IMR-90 (cell line): ENCODE data around the gene TM4SF4. TPM values are rescaled to one million over a fixed set of nuclear protein-coding genes. Genes with fewer than 3 reads are reported as not detected.
A peak's percentile ranks its signal among the peaks of the same experiment; 100 is the strongest.

Experiments used
- ATAC-seq: fragments of 200-7000 bp; cut with Tn5 transposase; 2 replicates; pipeline ENCODE4 v1.9.1; 2020; ENCODE audit warnings: low read depth, mild to moderate bottlenecking, moderate library complexity
- BruUV-seq: library from RNA; stranded (reverse); fragments of 400-500 nt; replicated peaks from 2 replicates; lab custom pipeline; 2021; lab: Mats Ljungman, UMichigan
- CTCF ChIA-PET: fragments of 300-600 bp; formaldehyde crosslinking; extraction: SDS; loops from one replicate; lab custom pipeline; 2021; ENCODE audit warnings: antibody characterized with exemption; lab: Yijun Ruan, JAX
- POLR2A ChIA-PET: fragments of 300-600 bp; sonication (Branson Sonifier 250); formaldehyde crosslinking; loops from one replicate; lab custom pipeline; 2022; ENCODE audit warnings: antibody characterized with exemption; ENCODE audit not compliant: unreplicated experiment; lab: Charles Lee
- DNase-seq: peaks from one replicate; pipeline ENCODE4 v3.0.0; 2013
- H2AFZ ChIP-seq: replicated peaks from 2 replicates; pipeline ENCODE3; 2013; ENCODE audit warnings: low read length, mild to moderate bottlenecking; ENCODE audit not compliant: poor library complexity
- H2AK5ac ChIP-seq: 2 replicates; pipeline ENCODE4 v1.6.1; 2013; ENCODE audit warnings: low read depth, low read length, inconsistent platforms
- H2AK9ac ChIP-seq: replicated peaks from 2 replicates; pipeline ENCODE3; 2013; ENCODE audit warnings: mild to moderate bottlenecking, low read depth, low read length, moderate library complexity; ENCODE audit not compliant: poor library complexity
- H2BK120ac ChIP-seq: 2 replicates; pipeline ENCODE4 v1.6.1; 2013; ENCODE audit warnings: low read depth, low read length, inconsistent platforms
- H2BK15ac ChIP-seq: 3 replicates; pipeline ENCODE4 v1.6.1; 2013; ENCODE audit warnings: low read depth, low read length, inconsistent platforms
- H2BK20ac ChIP-seq: 2 replicates; pipeline ENCODE4 v1.6.1; 2013; ENCODE audit warnings: low read depth, mild to moderate bottlenecking, inconsistent platforms, low read length, moderate library complexity
- H2BK5ac ChIP-seq: 2 replicates; pipeline ENCODE4 v1.6.1; 2013; ENCODE audit warnings: mild to moderate bottlenecking, low read depth, low read length, inconsistent platforms; ENCODE audit not compliant: poor library complexity, severe bottlenecking
- H3K14ac ChIP-seq: replicated peaks from 2 replicates; pipeline ENCODE4 v1.6.1; 2013; ENCODE audit warnings: low read depth, low read length, inconsistent platforms
- H3K18ac ChIP-seq: 2 replicates; pipeline ENCODE4 v1.6.1; 2013; ENCODE audit warnings: low read depth, low read length, control low read depth
- H3K23ac ChIP-seq: 2 replicates; pipeline ENCODE4 v1.6.1; 2013; ENCODE audit warnings: low read depth, low read length, inconsistent platforms
- H3K27ac ChIP-seq: 2 replicates; pipeline ENCODE4 v1.5.1; 2013; ENCODE audit warnings: mild to moderate bottlenecking, control low read depth, low read length; ENCODE audit not compliant: insufficient read depth
- H3K27me3 ChIP-seq: 2 replicates; pipeline ENCODE4 v1.6.1; 2013; ENCODE audit warnings: low read length; ENCODE audit not compliant: control insufficient read depth, insufficient read depth
- H3K36me3 ChIP-seq: 2 replicates; pipeline ENCODE4 v1.6.1; 2013; ENCODE audit warnings: low read length, mixed read lengths; ENCODE audit not compliant: control insufficient read depth, insufficient read depth
- H3K4ac ChIP-seq: 2 replicates; pipeline ENCODE4 v1.6.1; 2013; ENCODE audit warnings: low read depth, low read length, inconsistent platforms
- H3K4me1 ChIP-seq: 2 replicates; pipeline ENCODE4 v1.6.1; 2013; ENCODE audit warnings: low read length, mixed read lengths; ENCODE audit not compliant: control insufficient read depth, insufficient read depth
- H3K4me2 ChIP-seq: 2 replicates; pipeline ENCODE4 v1.6.1; 2013; ENCODE audit warnings: low read depth, mild to moderate bottlenecking, control low read depth, low read length, moderate library complexity
- H3K4me3 ChIP-seq: 2 replicates; pipeline ENCODE4 v1.5.1; 2013; ENCODE audit warnings: low read depth, mild to moderate bottlenecking, control low read depth, low read length, moderate library complexity; ENCODE audit not compliant: insufficient read depth
- H3K56ac ChIP-seq: 2 replicates; pipeline ENCODE4 v1.6.1; 2013; ENCODE audit warnings: low read length, inconsistent platforms; ENCODE audit not compliant: insufficient read depth; ENCODE audit errors: extremely low read depth
- H3K79me1 ChIP-seq, 2 experiments: 2 replicates each; pipeline ENCODE4 v1.6.1; 2013; ENCODE audit warnings: low read length in 2 of 2, inconsistent platforms in 1 of 2, low read depth in 1 of 2
- H3K9ac ChIP-seq: 2 replicates; pipeline ENCODE4 v1.6.1; 2013; ENCODE audit warnings: low read depth, low read length, control low read depth
- H3K9me1 ChIP-seq: 2 replicates; pipeline ENCODE4 v1.6.1; 2013; ENCODE audit warnings: low read length, inconsistent platforms; ENCODE audit not compliant: insufficient read depth
- H3K9me3 ChIP-seq: 2 replicates; pipeline ENCODE4 v1.6.1; 2013; ENCODE audit warnings: low read length; ENCODE audit not compliant: control insufficient read depth, insufficient read depth
- H4K20me1 ChIP-seq: 2 replicates; pipeline ENCODE4 v1.6.1; 2013; ENCODE audit warnings: low read length, inconsistent platforms; ENCODE audit not compliant: insufficient read depth
- H4K5ac ChIP-seq: 2 replicates; pipeline ENCODE4 v1.6.1; 2013; ENCODE audit warnings: mild to moderate bottlenecking, low read depth, low read length, control low read depth
- H4K8ac ChIP-seq, 2 experiments: 2 replicates each; pipeline ENCODE4 v1.6.1; 2013; ENCODE audit warnings: low read depth in 2 of 2, low read length in 2 of 2, control low read depth in 1 of 2, inconsistent platforms in 1 of 2
- H4K91ac ChIP-seq: 2 replicates; pipeline ENCODE4 v1.6.1; 2013; ENCODE audit warnings: low read depth, low read length, inconsistent platforms; ENCODE audit not compliant: insufficient read depth
- BHLHE40 ChIP-seq: fragments of 150-350 bp; IDR thresholded peaks from 2 replicates; pipeline ENCODE4 v1.6.1; 2016; ENCODE audit warnings: mild to moderate bottlenecking, low read depth, low read length
- CHD1 ChIP-seq: IDR thresholded peaks from 2 replicates; pipeline ENCODE4 v1.6.1; 2012; ENCODE audit warnings: low read depth, low read length, improper control_type of control experiment
- ELK1 ChIP-seq: fragments of 150-350 bp; IDR thresholded peaks from 2 replicates; pipeline ENCODE4 v1.6.1; 2016; ENCODE audit warnings: low read depth, mild to moderate bottlenecking, low read length, moderate library complexity, borderline replicate concordance
- FOS ChIP-seq: fragments of 150-350 bp; IDR thresholded peaks from 2 replicates; pipeline ENCODE4 v1.6.1; 2016; ENCODE audit warnings: low read depth, low read length
- MXI1 ChIP-seq: IDR thresholded peaks from 2 replicates; pipeline ENCODE4 v1.6.1; 2012; ENCODE audit warnings: low read depth, mild to moderate bottlenecking, low read length, moderate library complexity, borderline replicate concordance
- NFE2L2 ChIP-seq: fragments of 150-350 bp; IDR thresholded peaks from 2 replicates; pipeline ENCODE4 v1.6.1; 2016; ENCODE audit warnings: low read depth, mild to moderate bottlenecking, low read length
- RAD21 ChIP-seq: IDR thresholded peaks from 2 replicates; pipeline ENCODE4 v1.6.1; 2012; ENCODE audit warnings: low read length, improper control_type of control experiment
- RCOR1 ChIP-seq: IDR thresholded peaks from 2 replicates; pipeline ENCODE4 v1.6.1; 2012; ENCODE audit warnings: mild to moderate bottlenecking, low read length, improper control_type of control experiment; ENCODE audit not compliant: insufficient replicate concordance
- RFX5 ChIP-seq: IDR thresholded peaks from 2 replicates; pipeline ENCODE4 v1.8.0; 2012; ENCODE audit warnings: low read depth, mild to moderate bottlenecking, low read length, moderate library complexity
- SMC3 ChIP-seq: fragments of 150-350 bp; IDR thresholded peaks from 2 replicates; pipeline ENCODE4 v1.6.1; 2016; ENCODE audit warnings: low read depth, mild to moderate bottlenecking, antibody characterized with exemption, low read length, moderate library complexity
- USF2 ChIP-seq: fragments of 150-350 bp; IDR thresholded peaks from 2 replicates; pipeline ENCODE4 v1.6.1; 2017; ENCODE audit warnings: mild to moderate bottlenecking, antibody characterized with exemption, low read length, low read depth
- WGBS, 2 experiments: methylation state at CpG; one replicate each; pipeline versions ENCODE4 v1.1.5 to v1.1.7; 2013; ENCODE audit warnings: missing lambda C conversion rate in 2 of 2; ENCODE audit not compliant: insufficient read length in 1 of 2; ENCODE audit errors: extremely low coverage in 2 of 2; 5-methylcytosine and 5-hydroxymethylcytosine counted together
- dilution Hi-C: fragments of 300-500 bp; cut with HindIII; formaldehyde crosslinking; loops from one replicate; pipeline ENCODE4 v1.14.3; 2018; ENCODE audit warnings: low sequenced_read_pairs; ENCODE audit not compliant: unreplicated experiment
- in situ Hi-C: fragments of 300-500 bp; cut with MboI; formaldehyde crosslinking; loops from 3 replicates; pipeline ENCODE4 v1.14.3; 2019; ENCODE audit warnings: low sequenced_read_pairs, inconsistent platforms, mixed read lengths
- intact Hi-C: fragments of 100-400 bp; cut with micrococcal nuclease; formaldehyde crosslinking; loops from 2 replicates; pipeline ENCODE4 v1.10.0; 2022
- polyA plus RNA-seq, 3 experiments: library from polyadenylated mRNA; depleted of rRNA; stranded (reverse); fragments of >200 nt; gene quantifications; 2 replicates each; pipeline ENCODE4 v1.2.3, GENCODE V29; 2012; ENCODE audit warnings: low replicate concordance in 1 of 3
- total RNA-seq: library from RNA; depleted of rRNA; stranded (reverse); fragments of >200 nt; gene quantifications from 2 replicates; pipeline ENCODE4 v1.2.3, GENCODE V29; 2012

TM4SF4 gene
- total and polyA plus RNA-seq, 2 of the 4 experiments (the other 2 are of a cell fraction) = 0.60 to 1.6 TPM

GRCh38 chr3:149476225-149476624, 1.7 kb downstream of the TM4SF4 start:
- peaks cover 8% of the 10 kb centered on the region for H3K9me1 ChIP-seq
- POLR2A ChIA-PET = no interaction called here
- no peak overlapping the region for H2AFZ ChIP-seq
- no peak overlapping the region for H3K56ac ChIP-seq
- intact Hi-C loops (no loop called here), in situ Hi-C loops (loop anchor here (5.0 kb wide), 1 partner anchor 79 kb away; no protein-coding TSS in a partner anchor), dilution Hi-C loops (no loop called here)
- H3K18ac ChIP-seq = 0 out of 2 replicates have a peak overlapping the region, but pooled peaks have one; percentile 17
- peaks cover 22% of the 10 kb centered on the region for H3K4me1 ChIP-seq
- no peak for ATAC-seq
- H3K27ac ChIP-seq = no peak overlapping the region
- H3K9me3 ChIP-seq = peaks cover 3% of the 10 kb centered on the region; the same call in 1 of the 2 replicates
- H4K91ac ChIP-seq = peak overlapping the region; percentile 57
- H3K14ac ChIP-seq = peak overlapping the region; percentile 48; the same call in 1 of the 2 replicates
- H4K8ac ChIP-seq = peak overlapping the region in 1 of 2 experiments; percentile 48; a peak in 1 of 4 replicates
- no peak overlapping the region for H2BK5ac ChIP-seq
- peak overlapping the region; percentile 26; the same call in 1 of the 2 replicates for H2BK20ac ChIP-seq
- peak overlapping the region; percentile 51 for H2BK120ac ChIP-seq
- WGBS, 2 experiments = 100% methylated on average over 1 of the region's 4 CpGs; no CpG with 5 or more reads in 1 of the 2 experiments
- no peak overlapping the region for H3K4me3 ChIP-seq
- DNase-seq = no peak
- H3K79me1 ChIP-seq = peaks cover 0 to 11% of the 10 kb centered on the region in 2 experiments; a peak in 2 of 4 replicates
- no peaks in the 10 kb centered on the region for H3K36me3 ChIP-seq
- no peak for TF ChIP-seq RAD21
- no peak for TF ChIP-seq RCOR1
- TF ChIP-seq SMC3 = no peak
- no peak for TF ChIP-seq BHLHE40
- TF ChIP-seq USF2 = no peak
- TF ChIP-seq FOS = no peak
- TF ChIP-seq CHD1 = no peak
- TF ChIP-seq ELK1 = no peak
- TF ChIP-seq NFE2L2 = no peak
- TF ChIP-seq MXI1 = no peak
- no peak for TF ChIP-seq RFX5
- no peak overlapping the region for H3K9ac ChIP-seq
- H3K4me2 ChIP-seq = no peak overlapping the region
- CTCF ChIA-PET = interaction anchor here (1.1 kb wide), 1 partner anchor 9 kb away, joined by 3 read pairs; no protein-coding TSS in a partner anchor
- H3K23ac ChIP-seq = no peak overlapping the region
- no peaks in the 10 kb centered on the region for H4K20me1 ChIP-seq
- H3K27me3 ChIP-seq = no peaks in the 10 kb centered on the region
- H2AK9ac ChIP-seq = no peak overlapping the region
- no peak overlapping the region for H4K5ac ChIP-seq
- H2BK15ac ChIP-seq = peak overlapping the region; percentile 74; the same call in 1 of the 3 replicates
- BruUV-seq = no TSS peak
- peak overlapping the region; percentile 61 for H2AK5ac ChIP-seq
- H3K4ac ChIP-seq = peak overlapping the region; percentile 52
